Kidney (tissue), 14 donors: ENCODE results near the gene TMSB4X. TPM values are rescaled to one million over a fixed set of nuclear protein-coding genes. Genes with fewer than 3 reads are reported as not detected.
"Not testable (repeated sequence)": the region's sequence is repeated elsewhere in the genome, so short reads cannot be mapped to it uniquely, and the experiment has no call there.

ENCODE experiments used
- DNase-seq, 5 donors: peaks; one replicate each; pipeline ENCODE4 v3.0.0-alpha.2; 2013 to 2020
- FAIRE-seq: peaks from 2 replicates; lab custom pipeline; 2012; peaks lifted over from hg19 to GRCh38; lab: Jason Lieb, UNC
- H3K27ac ChIP-seq, 2 donors: one replicate each; pipeline ENCODE4 v1.7.0; 2013; ENCODE audit warnings: low read depth in 2 of 2, low read length in 2 of 2, inconsistent platforms in 1 of 2
- H3K27me3 ChIP-seq: one replicate; pipeline ENCODE4 v1.7.1; 2013; ENCODE audit warnings: low read length, inconsistent platforms; ENCODE audit not compliant: control insufficient read depth, insufficient read depth
- H3K36me3 ChIP-seq, 3 donors: one replicate each; pipeline versions ENCODE4 v1.7.0 to v1.7.1; 2013; ENCODE audit warnings: low read length in 3 of 3, control low read depth in 1 of 3, inconsistent platforms in 1 of 3; ENCODE audit not compliant: insufficient read depth in 3 of 3, control insufficient read depth in 2 of 3
- H3K4me1 ChIP-seq, 3 donors: one replicate each; pipeline versions ENCODE4 v1.7.0 to v1.7.1; 2013; ENCODE audit warnings: low read length in 3 of 3, inconsistent platforms in 1 of 3, low read depth in 1 of 3; ENCODE audit not compliant: control insufficient read depth in 2 of 3, insufficient read depth in 2 of 3
- H3K4me3 ChIP-seq, 3 donors: one replicate each; pipeline versions ENCODE4 v1.7.0 to v1.8.1; 2013; ENCODE audit warnings: low read length in 3 of 3, control low read depth in 1 of 3, inconsistent platforms in 1 of 3
- H3K9ac ChIP-seq, 3 donors: one replicate each; pipeline versions ENCODE4 v1.7.0 to v1.7.1; 2013; ENCODE audit warnings: low read length in 3 of 3, control low read depth in 1 of 3, inconsistent platforms in 1 of 3
- H3K9me3 ChIP-seq, 3 donors: one replicate each; pipeline versions ENCODE4 v1.7.0 to v1.7.1; 2013; ENCODE audit warnings: low read length in 3 of 3, control low read depth in 1 of 3, inconsistent platforms in 1 of 3; ENCODE audit not compliant: control insufficient read depth in 2 of 3, insufficient read depth in 1 of 3
- intact Hi-C: fragments of 100-400 bp; cut with DNase I; formaldehyde crosslinking; loops from one replicate; pipeline ENCODE4 v1.11.1; 2022
- polyA plus RNA-seq: library from polyadenylated mRNA; stranded (reverse); fragments of 350-450 nt; fragmentation: Illumina TruSeq; extraction: RNeasy Lipid Tissue Mini Kit (QIAGEN cat#74804); gene quantifications from one replicate; pipeline ENCODE4 v1.2.3, GENCODE V29; 2014; ENCODE audit warnings: low read depth, low replicate concordance; ENCODE audit not compliant: insufficient read depth
- total RNA-seq: library from RNA; stranded (reverse); fragmentation: NEBNext Ultra II Directional; extraction: Animal tissue kit (Norgen Biotek cat#: 25700); gene quantifications from one replicate; pipeline ENCODE4 v1.2.1, GENCODE V29; 2021
- TF ChIP-seq, protein P1 (sequence below): IDR thresholded peaks from 3 replicates; pipeline ENCODE4 v1.5.1; 2012; ENCODE audit warnings: mild to moderate bottlenecking, moderate library complexity, borderline replicate concordance; ENCODE audit not compliant: insufficient read depth; ENCODE audit errors: extremely low read depth
- donor health status: control.
- donor health status: control.
- donor health status: control.
- donor health status: control.
- donor health status: control.
- donor health status: DM: yes; HTN: yes; CAD: no.
- donor health status: Normal renal cell carcinoma (clear cell type).

The TMSB4X gene
- total and polyA plus RNA-seq, 2 donors from 2014 or later: 2,421 to 3,432 TPM

DNA sequence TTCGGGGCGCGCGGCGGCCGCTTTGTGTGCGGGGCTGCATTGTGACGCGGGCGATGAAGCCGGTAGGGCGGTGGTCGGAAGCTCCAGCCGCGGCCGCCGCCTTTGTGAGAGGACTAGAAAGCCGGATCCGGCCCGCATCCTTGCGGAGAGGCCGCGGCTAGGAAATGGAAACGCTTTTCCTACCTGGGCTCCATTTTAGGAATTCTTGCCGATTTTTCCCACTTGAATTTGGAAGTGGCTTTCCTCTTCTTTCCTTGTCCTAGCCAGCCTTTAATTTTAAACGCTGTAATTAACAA lies 708 bp downstream of the TMSB4X start:
- FAIRE-seq (no peak), DNase-seq (no peak)
- TF ChIP-seq, protein P1, sequence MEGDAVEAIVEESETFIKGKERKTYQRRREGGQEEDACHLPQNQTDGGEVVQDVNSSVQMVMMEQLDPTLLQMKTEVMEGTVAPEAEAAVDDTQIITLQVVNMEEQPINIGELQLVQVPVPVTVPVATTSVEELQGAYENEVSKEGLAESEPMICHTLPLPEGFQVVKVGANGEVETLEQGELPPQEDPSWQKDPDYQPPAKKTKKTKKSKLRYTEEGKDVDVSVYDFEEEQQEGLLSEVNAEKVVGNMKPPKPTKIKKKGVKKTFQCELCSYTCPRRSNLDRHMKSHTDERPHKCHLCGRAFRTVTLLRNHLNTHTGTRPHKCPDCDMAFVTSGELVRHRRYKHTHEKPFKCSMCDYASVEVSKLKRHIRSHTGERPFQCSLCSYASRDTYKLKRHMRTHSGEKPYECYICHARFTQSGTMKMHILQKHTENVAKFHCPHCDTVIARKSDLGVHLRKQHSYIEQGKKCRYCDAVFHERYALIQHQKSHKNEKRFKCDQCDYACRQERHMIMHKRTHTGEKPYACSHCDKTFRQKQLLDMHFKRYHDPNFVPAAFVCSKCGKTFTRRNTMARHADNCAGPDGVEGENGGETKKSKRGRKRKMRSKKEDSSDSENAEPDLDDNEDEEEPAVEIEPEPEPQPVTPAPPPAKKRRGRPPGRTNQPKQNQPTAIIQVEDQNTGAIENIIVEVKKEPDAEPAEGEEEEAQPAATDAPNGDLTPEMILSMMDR: no peak
- H3K27me3 ChIP-seq: no peaks in the 10 kb centered on the region
- H3K9me3 ChIP-seq: no peaks in the 10 kb centered on the region
- H3K4me3 ChIP-seq: peak overlapping the region; percentile 75 to 88 (median 78)
- intact Hi-C loops: no loop called here
- H3K9ac ChIP-seq: peak overlapping the region; percentile 85 to 95 (median 95)
- H3K4me1 ChIP-seq: peaks cover 0 to 3% (median 0%) of the 10 kb centered on the region in 3 donors
- H3K36me3 ChIP-seq: peaks cover 0 to 4% (median 3%) of the 10 kb centered on the region in 3 donors
- peak overlapping the region; percentile 94 to 98 for H3K27ac ChIP-seq

DNA sequence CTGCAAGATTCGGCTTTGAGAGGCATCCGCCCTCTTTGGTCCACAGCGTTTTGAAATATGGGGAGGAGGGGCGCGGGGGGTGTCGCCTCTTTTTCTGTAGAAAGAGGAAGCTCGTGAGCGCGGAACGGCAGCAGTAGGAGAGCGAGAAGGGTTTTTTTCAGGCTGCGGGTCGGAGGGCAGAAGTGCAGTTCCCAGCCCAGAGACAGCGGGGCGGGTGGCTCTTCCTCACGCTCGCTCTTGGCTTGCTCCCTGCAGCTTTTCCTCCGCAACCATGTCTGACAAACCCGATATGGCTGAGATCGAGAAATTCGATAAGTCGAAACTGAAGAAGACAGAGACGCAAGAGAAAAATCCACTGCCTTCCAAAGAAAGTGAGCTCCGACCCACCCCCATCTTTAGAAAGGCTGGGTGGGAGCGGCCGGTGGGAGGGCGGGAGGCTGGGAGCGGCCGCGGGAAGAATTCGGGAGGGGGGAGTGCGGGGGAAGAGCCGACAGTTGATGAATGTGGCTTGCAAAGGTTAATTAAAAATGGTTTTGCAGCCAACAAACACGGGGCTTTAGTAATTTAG lies 1.2 kb downstream of the TMSB4X start:
- intact Hi-C loops: no loop called here
- H3K36me3 ChIP-seq: peaks cover 0 to 4% (median 3%) of the 10 kb centered on the region in 3 donors
- FAIRE-seq (no peak), DNase-seq (peak; percentile 67 to 84 (median 77))
- no peaks in the 10 kb centered on the region for H3K9me3 ChIP-seq
- H3K4me1 ChIP-seq: peaks cover 0 to 3% (median 0%) of the 10 kb centered on the region in 3 donors
- H3K4me3 ChIP-seq: peak overlapping the region; percentile 75 to 88 (median 78)
- H3K27ac ChIP-seq: peak overlapping the region; percentile 94 to 98
- TF ChIP-seq, protein P1: no peak
- peak overlapping the region; percentile 85 to 95 (median 95) for H3K9ac ChIP-seq
- no peaks in the 10 kb centered on the region for H3K27me3 ChIP-seq

DNA sequence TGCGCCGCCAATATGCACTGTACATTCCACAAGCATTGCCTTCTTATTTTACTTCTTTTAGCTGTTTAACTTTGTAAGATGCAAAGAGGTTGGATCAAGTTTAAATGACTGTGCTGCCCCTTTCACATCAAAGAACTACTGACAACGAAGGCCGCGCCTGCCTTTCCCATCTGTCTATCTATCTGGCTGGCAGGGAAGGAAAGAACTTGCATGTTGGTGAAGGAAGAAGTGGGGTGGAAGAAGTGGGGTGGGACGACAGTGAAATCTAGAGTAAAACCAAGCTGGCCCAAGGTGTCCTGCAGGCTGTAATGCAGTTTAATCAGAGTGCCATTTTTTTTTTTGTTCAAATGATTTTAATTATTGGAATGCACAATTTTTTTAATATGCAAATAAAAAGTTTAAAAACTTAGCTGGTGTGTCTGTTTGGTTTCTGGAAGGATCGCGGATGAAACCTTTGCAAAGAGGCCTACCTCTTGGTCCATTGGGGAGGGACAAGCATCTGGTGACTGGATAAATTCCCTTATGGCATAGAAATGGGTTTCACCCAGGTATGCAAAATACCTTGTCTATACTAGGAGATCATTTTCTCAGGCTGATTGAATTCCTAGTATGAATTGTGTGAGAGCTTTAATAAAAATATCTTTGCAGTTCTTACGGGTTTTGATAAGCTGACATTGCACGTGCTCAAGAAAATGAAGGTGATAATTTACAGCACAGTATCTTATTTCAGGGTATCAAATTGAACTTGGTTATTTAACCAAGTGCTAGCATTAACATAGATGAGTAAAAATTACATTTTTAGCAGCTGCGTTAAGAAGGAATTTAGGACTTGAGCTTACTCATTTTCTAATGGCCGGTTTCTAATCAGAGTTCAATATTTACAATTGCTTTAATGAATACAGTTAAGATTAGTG lies 2.2 kb downstream of the TMSB4X start:
- H3K4me1 ChIP-seq, H3K36me3 ChIP-seq, intact Hi-C loops, DNase-seq, H3K9me3 ChIP-seq, H3K27me3 ChIP-seq: not testable (repeated sequence)
- peak overlapping the region; percentile 58 to 88 (median 78) for H3K4me3 ChIP-seq
- peak overlapping the region; percentile 43 to 60 for H3K27ac ChIP-seq
- H3K9ac ChIP-seq: peak overlapping the region in 1 of 3 donors; percentile 34
- FAIRE-seq: peak; percentile 3

DNA sequence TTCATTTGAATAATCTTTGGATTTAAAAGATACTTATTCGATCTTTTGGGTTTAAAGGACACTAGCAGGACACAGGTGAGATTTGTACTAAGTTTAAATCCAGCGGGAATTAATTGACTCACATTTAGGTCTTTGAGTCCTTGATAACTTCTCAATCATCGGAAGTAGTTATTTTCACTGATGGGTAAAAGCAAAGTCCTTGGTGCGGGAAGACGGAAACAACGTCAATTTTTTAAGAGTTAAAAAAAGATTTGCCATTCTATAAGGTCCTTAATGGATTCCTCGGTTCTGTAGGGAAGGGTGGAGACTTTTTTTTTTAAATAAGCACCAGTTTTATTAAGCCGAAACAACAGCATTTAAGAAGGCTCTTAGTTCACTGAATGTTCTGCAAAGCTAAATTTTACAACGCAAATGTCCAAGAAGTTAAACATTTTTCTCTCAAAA lies 2.9 kb downstream of the TMSB4X start:
- DNase-seq (no peak), FAIRE-seq (no peak)
- Histone ChIP-seq H3K27me3 (no peaks in the 10 kb centered on the region), H3K9ac (peak overlapping the region in 2 of 3 donors; percentile 16 to 34), H3K36me3 (peaks cover 0 to 4% (median 3%) of the 10 kb centered on the region in 3 donors), H3K9me3 (no peaks in the 10 kb centered on the region), H3K4me1 (peaks cover 0 to 3% (median 0%) of the 10 kb centered on the region in 3 donors), H3K4me3 (peak overlapping the region in 2 of 3 donors; percentile 49 to 88), H3K27ac (peak overlapping the region; percentile 43 to 60)
- TF ChIP-seq, protein P1: no peak
- intact Hi-C loops: no loop called here
